Ascending aorta (tissue), 2 donors: Measurements from ENCODE around the gene DMD. TPM values are rescaled to one million over a fixed set of nuclear protein-coding genes. Genes with fewer than 3 reads are reported as not detected.
A peak's percentile ranks its signal among the peaks of the same experiment; 100 is the strongest.

Source experiments
- DNase-seq, 2 donors: peaks; one replicate each; pipeline ENCODE4 v3.0.0-alpha.2; 2019; ENCODE audit warnings: low spot score in 2 of 2
- H3K27ac ChIP-seq, 2 donors: fragments of 200-600 bp; sonication (generic); one replicate each; pipeline ENCODE4 v1.5.1; 2016 to 2017; ENCODE audit warnings: mild to moderate bottlenecking in 1 of 2
- H3K27me3 ChIP-seq: fragments of 200-600 bp; sonication (generic); one replicate; pipeline ENCODE4 v1.5.1; 2017
- H3K36me3 ChIP-seq, 2 donors: fragments of 200-600 bp; sonication (generic); one replicate each; pipeline ENCODE4 v1.5.1; 2016
- H3K4me1 ChIP-seq, 2 donors: fragments of 200-600 bp; sonication (generic); one replicate each; pipeline ENCODE4 v1.5.1; 2016 to 2017; ENCODE audit warnings: mild to moderate bottlenecking in 1 of 2
- H3K4me3 ChIP-seq, 2 donors: fragments of 200-600 bp; sonication (generic); one replicate each; pipeline ENCODE4 v1.5.1; 2016 to 2017; ENCODE audit warnings: mild to moderate bottlenecking in 1 of 2
- H3K9me3 ChIP-seq, 2 donors: fragments of 200-600 bp; sonication (generic); one replicate each; pipeline ENCODE4 v1.5.1; 2016
- CTCF ChIP-seq, 3 experiments: fragments of 200-600 bp in 2 of 3; fragments of 450-650 bp in 1 of 3; sonication (generic) in 2 of 3; IDR thresholded peaks; one replicate each; pipeline ENCODE4 v1.5.1; 2016 to 2019; ENCODE audit warnings: antibody characterized with exemption in 3 of 3, mild to moderate bottlenecking in 1 of 3, moderate library complexity in 1 of 3
- intact Hi-C: fragments of 100-400 bp; cut with DNase I; formaldehyde crosslinking; loops from one replicate; pipeline ENCODE4 v1.15.1; 2023
- total RNA-seq: library from RNA; depleted of rRNA; stranded (reverse); fragments of >200 nt; gene quantifications from one replicate; pipeline ENCODE4 v1.1.0, GENCODE V29; 2016

DMD gene
- total RNA-seq, 1 donor from 2014 or later, result 40.0 TPM

GRCh38 chrX:31551913-31552312, 1659.4 kb downstream of the DMD start:
- Histone ChIP-seq H3K36me3 (no peaks in the 10 kb centered on the region), H3K27me3 (no peaks in the 10 kb centered on the region), H3K9me3 (no peaks in the 10 kb centered on the region), H3K4me3 (no peak overlapping the region), H3K27ac (no peak overlapping the region), H3K4me1 (no peaks in the 10 kb centered on the region)
- DNase-seq, result no peak
- intact Hi-C loops, result no loop called here
- TF ChIP-seq CTCF (IDR thresholded peaks at IDR 0.05), result no peak

GRCh38 chrX:31550158-31550557, 1661.2 kb downstream of the DMD start:
- Histone ChIP-seq H3K27me3 (no peaks in the 10 kb centered on the region), H3K27ac (no peak overlapping the region), H3K4me3 (no peak overlapping the region), H3K9me3 (no peaks in the 10 kb centered on the region), H3K4me1 (no peaks in the 10 kb centered on the region), H3K36me3 (no peaks in the 10 kb centered on the region)
- intact Hi-C loops, result no loop called here
- no peak for DNase-seq
- TF ChIP-seq CTCF (IDR thresholded peaks at IDR 0.05), result no peak

- Histone ChIP-seq H3K36me3 (no peaks in the 10 kb centered on the region), H3K27ac (no peak overlapping the region), H3K4me3 (no peak overlapping the region), H3K4me1 (no peaks in the 10 kb centered on the region), H3K27me3 (no peaks in the 10 kb centered on the region), H3K9me3 (no peaks in the 10 kb centered on the region)
- TF ChIP-seq CTCF (IDR thresholded peaks at IDR 0.05), result no peak
- intact Hi-C loops, result no loop called here
- DNase-seq, result no peak
Measured at GRCh38 chrX:31547816-31548215, 1663.5 kb downstream of the DMD start.

- TF ChIP-seq CTCF (IDR thresholded peaks at IDR 0.05), result no peak
- intact Hi-C loops, result no loop called here
Measured at GRCh38 chrX:31547416-31547815, 1663.9 kb downstream of the DMD start.

DNA sequence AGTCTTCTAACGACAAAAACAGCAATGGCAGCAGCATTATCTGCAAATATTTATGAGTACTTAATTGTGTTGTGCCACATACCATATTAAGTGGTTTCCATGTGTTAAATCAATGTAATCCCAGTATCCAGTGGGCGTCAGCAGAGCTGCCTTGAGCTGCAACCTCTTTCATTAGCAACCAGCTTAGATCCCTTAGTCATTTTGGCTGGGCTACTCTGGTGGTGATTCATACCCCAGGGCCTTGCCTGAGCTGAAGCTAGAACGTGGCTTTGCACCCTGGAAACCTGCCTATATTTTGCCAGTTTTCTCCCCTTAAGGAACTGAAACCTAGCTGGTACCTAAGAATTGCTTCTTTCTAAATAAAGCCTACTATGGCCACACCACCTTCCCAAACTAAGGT, 1665.2 kb downstream of the DMD start:
- intact Hi-C loops, result no loop called here
- Histone ChIP-seq H3K4me3 (no peak overlapping the region), H3K27me3 (no peaks in the 10 kb centered on the region), H3K9me3 (no peaks in the 10 kb centered on the region), H3K27ac (peak overlapping the region in 1 of 2 donors; percentile 45), H3K36me3 (no peaks in the 10 kb centered on the region), H3K4me1 (no peaks in the 10 kb centered on the region)
- no peak for TF ChIP-seq CTCF (IDR thresholded peaks at IDR 0.05)
- DNase-seq, result peak in 1 of 2 donors; percentile 66

More at GRCh38 chrX:31547416-31547815, 1663.9 kb downstream of the DMD start:
- Histone ChIP-seq H3K27ac (no peak overlapping the region), H3K36me3 (no peaks in the 10 kb centered on the region), H3K9me3 (no peaks in the 10 kb centered on the region), H3K4me1 (no peaks in the 10 kb centered on the region), H3K27me3 (no peaks in the 10 kb centered on the region), H3K4me3 (no peak overlapping the region)
- DNase-seq, result no peak

DNA sequence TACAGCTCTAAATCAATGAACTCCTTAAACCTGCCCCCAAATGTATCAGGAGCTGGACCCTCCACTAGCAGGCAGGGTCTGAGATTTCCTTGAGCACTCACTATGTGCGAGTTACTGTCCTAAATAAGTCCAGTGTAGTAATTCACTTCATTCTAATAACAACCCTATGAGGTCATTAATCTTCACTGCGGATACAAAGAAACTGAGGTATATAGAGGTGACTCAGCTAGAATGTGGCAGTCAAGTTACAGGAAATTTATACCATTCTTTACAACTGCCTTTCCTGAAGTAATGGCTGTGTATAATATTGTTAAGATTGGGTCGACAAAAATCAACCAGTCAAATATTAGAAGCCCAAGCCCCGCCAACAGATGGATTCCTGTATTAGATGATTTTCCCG, 1665.6 kb downstream of the DMD start:
- no peaks in the 10 kb centered on the region for H3K9me3 ChIP-seq
- H3K4me3 ChIP-seq, result no peak overlapping the region
- intact Hi-C loops, result no loop called here
- no peak for DNase-seq
- H3K27ac ChIP-seq, result no peak overlapping the region
- H3K27me3 ChIP-seq, result no peaks in the 10 kb centered on the region
- no peaks in the 10 kb centered on the region for H3K36me3 ChIP-seq
- H3K4me1 ChIP-seq, result no peaks in the 10 kb centered on the region
- TF ChIP-seq CTCF (IDR thresholded peaks at IDR 0.05), result no peak
